HG03175 (cell line): ENCODE data around the gene FBXO44.
"Not testable (repeated sequence)": the region's sequence is repeated elsewhere in the genome, so short reads cannot be mapped to it uniquely, and the experiment has no call there.

Source experiments
- ATAC-seq: cut with Tn5 transposase; IDR thresholded peaks from one replicate; pipeline ENCODE4 v1.9.1; 2021; ENCODE audit warnings: mild to moderate bottlenecking, moderate library complexity; ENCODE audit not compliant: unreplicated experiment

FBXO44 gene

DNA sequence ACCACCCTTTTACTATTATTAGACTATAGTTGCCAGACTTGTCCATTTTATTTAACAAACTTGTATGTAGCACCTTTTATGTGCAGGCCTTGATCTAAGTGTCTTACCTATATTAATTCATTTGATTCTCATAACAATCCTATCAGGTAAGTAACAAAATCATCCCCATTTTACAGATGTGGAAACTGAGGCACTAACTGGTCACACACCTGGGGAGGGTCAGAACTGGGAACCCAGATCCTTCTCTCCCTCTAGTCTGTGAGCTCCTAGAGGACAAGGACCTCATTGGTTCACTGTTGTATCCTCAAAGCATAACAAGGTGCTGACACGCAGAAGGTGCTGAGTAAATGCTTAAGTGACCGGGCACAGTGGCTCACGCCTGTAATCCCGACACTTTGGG lies 15.3 kb upstream of the FBXO44 start:
- ATAC-seq, result no peak

DNA sequence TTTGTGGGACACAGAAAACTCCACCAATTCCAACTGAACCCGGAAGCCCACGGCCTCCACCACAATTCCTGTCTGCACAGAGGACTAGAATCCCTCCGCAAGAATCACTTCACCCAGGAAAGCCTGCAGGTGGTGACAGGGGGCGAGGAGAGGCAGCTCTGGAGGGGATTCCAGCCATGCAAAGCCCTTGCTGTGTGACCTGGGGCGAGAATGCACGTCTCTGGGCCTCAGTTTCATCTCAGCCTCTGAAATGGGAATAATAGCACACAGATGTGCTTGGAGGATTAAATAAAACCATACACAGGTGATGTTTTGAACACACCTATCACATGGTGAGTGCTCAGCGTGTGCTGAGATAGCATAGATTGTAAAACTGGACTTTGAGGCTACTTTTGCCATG lies 14.6 kb upstream of the FBXO44 start:
- ATAC-seq, result no peak

DNA sequence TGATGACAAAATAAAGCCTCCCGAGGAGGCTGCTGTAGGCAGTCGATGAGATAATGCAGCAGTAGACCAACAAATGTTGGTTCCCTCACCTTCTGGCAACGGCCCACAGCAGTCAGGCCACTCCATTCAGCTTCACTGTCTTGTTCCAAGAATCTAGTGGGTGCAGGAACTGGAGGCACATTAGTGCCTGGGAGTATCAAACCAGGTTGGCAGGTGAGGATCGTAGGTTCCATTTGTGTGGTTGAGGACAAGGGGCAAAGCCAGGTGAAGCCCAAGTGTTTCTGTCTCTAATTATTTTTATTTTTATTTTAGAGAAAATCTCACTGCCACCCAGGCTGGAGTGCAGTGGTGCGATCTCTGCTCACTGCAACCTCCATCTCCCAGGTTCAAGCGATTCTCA lies 13.7 kb upstream of the FBXO44 start:
- ATAC-seq, result no peak

DNA sequence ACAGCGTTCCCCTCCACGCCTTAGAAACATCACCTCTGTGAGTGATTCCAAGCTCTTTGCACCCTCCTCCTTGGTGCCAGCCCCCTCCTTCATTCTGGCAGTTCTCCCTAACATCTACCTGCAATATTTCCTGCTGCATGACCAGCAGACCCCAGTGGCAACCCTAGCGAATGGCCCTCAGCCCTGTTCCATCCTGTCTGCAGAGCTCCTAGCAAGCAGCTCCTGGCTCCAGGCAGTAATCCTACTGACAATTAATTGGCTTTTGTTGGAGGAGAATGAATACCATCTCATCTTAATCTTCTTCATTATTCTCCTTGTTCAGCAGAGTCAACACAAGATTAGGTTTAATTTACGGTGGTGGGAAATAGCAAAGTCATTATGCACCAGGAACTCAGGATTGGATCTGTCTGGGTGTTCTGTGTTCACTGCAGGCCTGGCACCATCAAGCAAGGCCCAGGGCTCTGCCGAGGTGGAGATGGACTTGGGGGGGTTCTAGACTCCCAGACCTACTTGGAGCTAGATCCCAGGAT lies 12.8 kb upstream of the FBXO44 start:
- no peak for ATAC-seq

DNA sequence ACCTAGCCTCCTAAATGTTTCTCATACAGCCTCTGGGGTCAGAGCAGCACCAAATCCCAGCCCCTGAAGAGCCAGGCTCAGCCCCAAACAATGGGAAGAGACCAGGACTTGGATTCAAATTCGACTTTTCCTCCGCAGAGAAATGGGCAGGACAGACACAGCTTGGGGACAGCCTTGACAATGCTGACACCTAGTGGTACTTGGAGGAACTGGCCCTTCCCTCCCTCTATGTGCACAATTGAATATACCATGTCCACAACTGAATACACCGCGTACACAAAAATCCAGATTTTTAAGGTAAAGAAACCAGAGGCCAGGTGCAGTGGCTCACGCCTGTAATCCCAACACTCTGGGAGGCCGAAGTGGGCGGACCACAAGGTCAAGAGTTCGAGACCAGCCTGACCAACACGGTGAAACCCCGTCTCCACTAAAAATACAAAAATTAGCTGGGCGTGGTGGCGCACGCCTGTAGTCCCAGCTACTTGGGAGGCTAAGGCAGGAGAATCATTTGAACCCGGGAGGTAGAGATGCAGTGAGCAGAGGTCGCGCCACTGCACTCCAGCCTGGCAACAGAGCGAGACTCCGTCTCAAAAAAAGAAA lies 12.2 kb upstream of the FBXO44 start:
- not testable (repeated sequence) for ATAC-seq

DNA sequence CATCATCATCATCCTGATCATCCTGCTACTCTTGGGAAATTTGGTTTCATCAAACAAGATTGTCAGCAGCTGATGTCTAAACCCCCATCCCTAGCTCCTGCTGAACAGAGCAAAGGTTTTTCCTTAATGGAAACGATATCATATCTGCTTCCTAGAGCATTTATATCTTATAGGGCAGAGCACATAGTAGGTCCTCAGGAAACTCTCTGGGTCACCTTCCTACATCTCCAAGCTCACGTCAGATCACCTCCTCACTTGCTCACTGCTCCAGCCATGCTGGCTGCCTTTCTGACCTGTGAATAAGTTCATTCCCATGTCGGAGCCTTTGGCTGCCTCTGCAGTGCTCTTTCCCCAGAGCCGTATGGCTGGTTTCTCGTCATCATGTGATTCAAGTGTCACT lies 10.9 kb upstream of the FBXO44 start:
- ATAC-seq, result no peak

DNA sequence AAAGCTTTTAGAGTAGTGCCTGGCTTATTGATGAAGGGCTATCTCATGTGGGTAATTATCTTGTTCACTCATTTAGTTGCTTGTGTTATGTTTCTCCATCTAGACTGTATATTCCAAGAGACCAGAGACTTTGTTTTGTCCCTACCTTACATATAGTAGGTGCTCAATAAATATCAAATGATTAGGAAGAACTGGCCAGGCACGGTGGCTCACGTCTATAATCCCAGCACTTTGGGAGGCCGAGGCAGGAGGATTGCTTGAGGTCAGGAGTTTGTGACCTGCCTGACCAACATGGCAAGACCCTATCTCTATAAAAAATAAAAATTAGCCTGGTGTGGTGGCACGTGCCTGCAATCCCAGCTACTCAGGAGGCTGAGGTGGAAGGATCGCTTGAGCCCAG lies 9.4 kb upstream of the FBXO44 start:
- no peak for ATAC-seq

DNA sequence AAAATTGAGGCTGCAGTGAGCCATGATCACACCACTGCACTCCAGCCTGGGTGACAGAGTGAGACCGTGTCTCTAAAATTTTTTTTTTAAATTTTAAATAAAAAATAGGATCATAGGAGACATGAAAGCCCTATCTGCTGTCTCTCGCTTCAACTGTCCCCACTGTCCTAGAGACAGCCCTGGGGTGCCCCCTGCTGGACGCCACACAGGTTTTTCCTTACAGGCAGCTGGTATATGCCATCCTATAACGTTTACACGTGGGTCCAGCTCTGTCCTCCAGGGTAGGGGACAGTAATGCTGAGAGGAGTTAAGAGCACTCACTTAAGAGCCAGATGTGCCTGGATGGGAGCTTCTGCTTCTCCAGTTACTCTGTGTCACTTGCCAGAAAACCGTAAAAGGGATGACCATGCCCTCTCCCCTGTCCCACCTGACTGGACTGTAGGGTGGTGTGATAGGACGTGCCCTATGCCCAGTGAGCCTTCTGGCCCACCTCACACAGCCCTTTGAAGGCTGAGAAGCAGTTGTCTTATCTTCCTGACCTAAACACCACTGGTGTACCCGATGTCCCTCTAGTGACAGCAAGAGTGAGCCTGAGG lies 8.9 kb upstream of the FBXO44 start:
- ATAC-seq, result no peak

DNA sequence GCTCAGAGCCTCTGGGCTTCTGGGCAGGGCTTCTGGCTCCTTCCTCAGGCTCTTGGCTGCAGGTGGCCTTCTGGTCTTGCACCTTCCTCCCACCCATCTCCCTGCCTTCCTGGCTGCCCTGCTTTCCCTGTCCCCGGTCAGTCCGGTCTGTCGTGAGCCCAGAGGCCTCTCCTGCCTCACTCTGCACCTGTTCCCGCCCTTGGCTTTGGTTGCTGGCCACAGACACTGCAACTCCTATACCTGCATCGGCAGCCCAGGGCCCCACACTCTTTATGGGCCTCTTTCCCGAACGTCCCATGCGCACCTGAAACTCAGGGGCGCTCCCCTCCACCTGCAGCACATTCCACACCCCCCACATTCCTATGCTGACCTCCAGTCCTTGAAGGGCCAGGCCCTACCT lies 8.4 kb upstream of the FBXO44 start:
- ATAC-seq, result no peak

DNA sequence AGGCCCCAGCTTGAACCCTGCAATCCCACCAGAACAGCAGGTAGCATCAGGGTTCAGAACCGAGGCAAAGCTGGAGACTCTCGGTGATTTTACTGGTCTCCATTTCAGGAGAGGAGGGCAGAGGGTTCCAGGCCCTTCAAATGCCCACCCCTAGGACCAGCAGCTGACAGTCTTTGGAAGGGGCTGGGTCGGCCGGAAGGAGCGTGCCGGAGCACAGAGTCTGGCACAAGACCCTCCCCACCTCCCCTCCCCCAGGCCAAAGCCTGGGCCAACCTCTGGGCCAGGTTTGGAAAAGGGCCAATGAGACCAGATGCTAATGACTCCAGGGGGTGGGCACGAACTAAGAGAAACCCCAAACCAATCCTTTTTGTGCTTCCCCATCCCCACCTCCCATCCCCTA lies 7.3 kb upstream of the FBXO44 start:
- no peak for ATAC-seq

DNA sequence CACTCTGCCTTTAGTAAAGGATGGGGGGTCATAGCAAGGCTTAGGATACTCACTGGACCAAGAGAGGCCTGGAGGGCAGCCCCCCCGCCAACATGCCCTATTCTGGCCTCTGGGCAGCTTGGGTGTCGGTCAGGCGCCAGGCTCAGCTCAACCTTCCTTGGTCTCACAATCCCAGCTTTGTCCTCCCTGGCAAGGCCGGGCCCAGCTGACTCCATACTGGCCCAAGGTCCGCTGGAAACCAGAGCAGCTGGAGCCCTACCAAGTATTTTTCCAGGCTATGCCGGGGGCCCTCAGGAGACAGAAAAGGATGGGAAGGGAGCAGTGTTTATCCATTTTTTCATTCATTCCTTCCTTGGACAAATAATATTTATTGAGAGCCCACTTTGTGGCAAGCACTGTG lies 6.6 kb upstream of the FBXO44 start:
- ATAC-seq, result no peak

DNA sequence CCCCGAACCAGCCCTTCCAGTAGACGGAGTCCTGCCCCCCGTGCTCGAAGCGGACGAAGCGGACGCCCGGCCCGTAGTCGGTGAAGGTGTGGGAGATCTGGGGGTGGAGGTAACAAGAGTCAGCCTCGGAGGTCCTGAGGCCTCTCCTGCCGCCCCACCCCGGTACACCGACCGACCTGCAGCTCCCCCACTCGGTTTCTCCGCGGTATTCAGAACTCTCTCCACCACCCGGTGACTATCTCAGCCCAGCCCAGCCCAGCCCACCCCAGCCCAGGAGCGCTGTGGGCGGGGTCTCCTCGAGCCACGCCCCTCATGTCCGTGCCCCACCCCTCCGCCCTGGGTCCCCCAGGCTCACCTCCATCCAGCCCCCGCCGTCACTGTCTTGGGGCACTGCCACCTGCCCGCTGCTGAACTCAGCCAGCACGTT lies 5.9 kb upstream of the FBXO44 start:
- ATAC-seq, result no peak

DNA sequence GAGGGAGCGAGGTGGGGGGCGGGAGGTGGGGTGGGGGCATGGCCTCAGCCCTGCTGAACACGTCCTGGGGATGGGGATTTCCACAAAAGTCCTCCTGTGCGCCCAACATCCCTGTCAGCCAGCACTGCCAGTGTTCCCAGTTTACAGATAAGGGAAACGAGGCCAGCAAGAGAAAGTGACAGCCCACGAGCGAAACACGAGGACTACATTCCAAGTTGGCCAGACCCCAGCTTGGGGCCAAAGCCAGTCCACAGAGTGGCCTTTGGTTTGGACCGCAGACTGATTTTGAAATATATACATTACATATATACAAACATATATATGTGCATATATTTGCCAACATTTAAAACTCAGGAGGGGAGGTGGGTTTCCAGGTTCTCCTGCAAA lies 5.4 kb upstream of the FBXO44 start:
- ATAC-seq, result no peak

DNA sequence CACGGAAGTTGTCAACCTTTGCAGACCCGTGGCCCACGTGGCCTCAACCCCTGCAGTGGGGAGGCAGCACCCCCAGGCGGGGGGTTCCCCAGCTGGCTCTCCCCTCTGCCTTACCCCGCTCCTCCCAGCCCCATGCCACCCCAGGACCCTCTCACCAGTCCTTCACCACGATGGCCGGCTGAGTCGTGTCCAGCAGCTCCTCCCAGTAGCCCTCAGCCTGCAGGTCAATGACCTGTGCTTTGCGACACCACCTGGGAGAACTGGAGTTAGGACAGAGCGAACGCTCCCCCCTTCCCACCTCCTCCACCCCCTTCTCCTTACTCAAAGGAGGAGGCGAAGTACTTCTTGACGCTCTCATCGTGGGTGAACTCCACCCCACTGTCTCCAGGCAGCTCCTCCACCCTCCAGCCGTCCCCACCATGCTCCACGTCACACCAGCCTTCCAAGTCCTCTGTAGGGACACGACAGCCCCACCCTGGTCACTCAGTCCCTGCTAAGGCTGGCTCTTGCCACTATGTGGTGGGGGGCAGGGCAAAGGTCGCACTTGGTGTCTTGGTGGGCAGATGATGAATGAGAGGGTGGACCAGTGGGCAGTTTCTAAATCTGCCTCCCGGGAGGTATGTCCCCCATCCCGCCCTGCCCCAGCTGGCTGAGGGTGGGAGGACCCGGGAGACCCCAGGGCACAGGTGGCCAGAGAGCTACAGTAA lies 4.9 kb upstream of the FBXO44 start:
- no peak for ATAC-seq

DNA sequence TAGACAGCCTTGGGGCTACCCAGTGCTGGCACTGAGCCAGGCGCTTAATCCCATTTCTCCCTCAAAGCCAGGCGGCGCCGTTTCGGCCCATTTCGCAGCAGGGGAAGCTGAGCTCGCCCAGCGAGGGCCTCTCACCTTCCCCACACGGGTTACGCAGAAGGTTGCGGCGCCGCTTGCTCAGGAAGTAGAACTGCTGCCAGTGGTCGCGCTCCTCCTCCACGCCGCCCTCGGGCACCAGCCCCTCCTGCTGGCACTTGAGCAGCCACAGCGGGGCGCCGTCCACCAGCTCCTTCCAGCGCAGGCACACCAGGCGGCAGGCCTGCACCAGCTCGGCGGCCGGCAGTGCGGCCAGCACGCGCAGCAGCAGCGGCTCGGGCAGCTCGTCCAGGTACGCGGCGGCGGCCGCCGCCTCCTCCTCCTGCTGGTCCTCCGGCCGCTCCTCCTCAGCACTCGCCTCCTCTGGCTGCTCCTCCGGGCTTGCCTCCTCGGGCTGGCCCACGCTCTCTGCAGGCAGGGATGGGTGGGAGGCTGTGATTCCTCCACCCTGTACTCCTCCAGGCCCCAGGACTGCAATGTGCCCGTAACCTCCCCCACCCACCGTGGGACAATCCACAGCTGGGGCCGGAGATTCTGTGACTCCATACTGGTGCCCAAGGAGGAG lies 4.2 kb upstream of the FBXO44 start:
- ATAC-seq, result no peak

DNA sequence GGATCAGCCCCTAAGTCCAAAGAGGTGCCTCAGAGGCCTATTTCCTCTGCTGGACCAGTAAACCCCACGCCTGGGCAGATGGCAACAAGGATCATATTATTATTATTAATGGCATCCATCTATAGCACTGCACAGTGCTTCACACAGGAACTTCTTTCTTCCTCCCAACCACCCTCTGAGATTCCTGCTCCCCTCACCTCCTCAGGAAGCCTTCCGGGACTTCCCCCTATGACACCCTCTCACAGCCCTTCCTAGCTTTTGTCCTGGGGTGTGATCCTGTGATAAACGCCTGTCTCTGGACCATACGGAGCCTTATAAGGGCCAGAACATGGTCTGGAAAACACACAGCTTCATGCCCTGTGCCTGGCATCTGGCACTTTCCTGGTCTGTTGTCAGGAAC lies 3.7 kb upstream of the FBXO44 start:
- no peak for ATAC-seq

DNA sequence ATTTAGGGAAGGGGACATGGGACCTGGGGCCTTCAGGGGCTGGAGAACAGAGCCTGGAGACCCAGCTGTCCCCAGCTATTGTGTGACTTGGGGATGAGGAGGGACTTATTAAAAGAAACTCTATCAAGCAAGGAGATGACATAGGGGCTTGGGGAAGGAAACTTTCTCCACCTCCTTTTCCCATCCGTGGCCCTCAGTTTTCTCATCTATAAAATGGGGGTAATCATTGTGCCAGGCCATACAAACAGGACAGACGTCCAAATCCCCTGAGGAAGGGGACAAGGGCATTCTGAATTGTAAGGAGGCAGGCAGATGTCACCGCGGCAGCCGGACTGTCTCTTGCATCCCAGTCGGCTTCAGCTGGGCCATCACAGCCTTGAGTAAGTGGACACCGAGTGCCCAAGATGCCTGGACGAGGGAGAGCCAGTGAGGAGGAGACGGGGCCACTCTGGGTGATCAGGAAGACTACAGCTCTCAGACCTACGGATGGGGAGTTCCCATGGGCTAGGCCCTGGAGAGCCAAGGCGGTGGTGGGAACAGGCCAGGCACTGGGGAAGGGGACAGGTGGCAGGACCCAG lies 2.4 kb upstream of the FBXO44 start:
- ATAC-seq, result no peak

DNA sequence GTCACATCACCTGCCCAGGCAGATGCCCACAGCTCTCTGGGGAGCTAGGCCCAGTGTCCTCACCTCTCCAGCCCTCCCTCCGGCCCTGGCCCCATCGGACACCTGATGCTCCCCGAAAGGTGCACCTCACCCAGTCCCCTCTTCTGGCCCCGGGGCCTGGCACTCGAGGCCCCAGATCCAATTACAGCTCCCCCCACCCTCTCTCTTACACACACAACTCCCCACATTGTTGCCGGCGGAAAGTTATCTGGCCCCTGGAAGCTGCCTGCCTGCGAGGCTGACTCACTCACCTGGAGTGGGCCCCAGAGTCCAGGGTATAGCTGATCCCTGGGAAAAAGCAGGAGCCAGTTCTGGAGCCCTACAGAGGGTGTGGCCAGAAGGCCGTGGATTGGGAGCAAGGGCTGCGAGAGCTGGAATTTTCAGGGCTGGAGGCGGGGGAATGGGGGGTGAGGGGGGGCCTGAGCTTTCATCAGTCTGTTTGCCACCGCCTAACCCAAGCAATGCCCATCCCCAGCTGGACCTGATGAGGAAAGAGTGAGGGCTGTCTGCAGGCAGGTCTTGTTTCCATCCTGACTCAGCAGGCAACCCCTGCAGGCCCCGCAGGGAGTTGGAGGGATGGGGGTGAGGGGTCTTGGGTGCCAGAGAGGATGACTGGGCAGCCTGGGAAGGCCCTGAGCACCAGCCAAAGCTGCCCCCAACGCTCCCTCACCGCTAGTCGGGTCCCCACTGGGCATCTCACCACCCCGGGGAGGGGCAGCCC lies 1.4 kb upstream of the FBXO44 start:
- ATAC-seq, result no peak

DNA sequence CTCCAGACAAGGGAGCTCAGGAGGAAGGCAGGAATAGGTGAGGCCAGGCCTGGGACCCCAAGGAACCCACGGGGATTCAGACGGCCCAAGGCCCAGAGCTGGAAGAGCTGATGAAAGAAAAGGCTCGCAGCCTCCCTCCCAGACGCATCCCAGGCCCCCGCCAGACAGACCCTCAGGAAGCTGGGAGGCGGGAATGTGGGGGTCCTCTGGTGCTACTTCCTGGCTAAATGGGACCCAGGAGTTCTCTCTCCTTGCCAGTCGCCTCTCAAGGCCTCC lies 878 bp upstream of the FBXO44 start:
- no peak for ATAC-seq

DNA sequence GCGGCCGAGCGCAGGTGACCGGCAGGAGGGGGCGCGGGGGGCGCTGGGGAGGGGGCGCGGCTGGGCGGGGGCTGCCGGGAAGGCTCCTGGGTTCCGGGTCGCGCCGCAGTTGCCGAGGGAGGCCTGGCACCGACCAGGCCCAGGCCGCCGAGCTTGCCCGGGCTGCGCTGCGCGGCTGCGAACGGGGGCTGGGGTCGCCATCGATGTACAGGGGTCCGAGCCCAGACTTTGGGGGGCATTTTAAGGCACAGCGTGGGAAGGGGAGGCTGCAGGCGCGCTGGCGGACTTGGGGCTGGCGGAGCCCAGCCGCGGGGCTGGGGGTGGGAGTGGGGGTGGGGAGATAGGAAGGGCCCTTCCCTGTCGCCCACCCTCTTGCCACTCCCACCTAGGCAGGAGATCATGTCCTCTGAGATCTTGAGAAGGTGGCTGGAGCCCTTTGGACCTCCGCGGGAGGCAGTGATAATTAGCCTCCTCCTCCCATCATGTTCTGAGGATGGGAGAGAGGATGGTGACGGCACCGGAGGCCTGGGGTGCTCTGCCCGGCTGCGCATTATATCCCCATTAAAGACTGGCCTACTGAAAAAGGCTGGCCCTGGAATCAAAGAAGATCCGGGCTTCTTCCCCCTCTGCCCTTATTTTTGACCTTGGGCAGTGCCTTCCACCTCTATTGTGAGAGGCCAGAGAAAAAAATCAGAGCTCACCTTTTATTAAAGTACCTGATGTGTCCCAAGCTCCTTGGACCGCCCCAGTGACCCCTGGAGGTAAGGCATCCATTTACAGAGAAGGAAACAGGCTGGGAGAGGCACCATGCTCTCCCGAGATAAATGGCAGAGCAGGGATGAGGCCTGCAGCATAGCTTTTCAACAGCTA lies 497 bp downstream of the FBXO44 start:
- peak; percentile 29 for ATAC-seq
